ENCODE data around the gene UCN2. TPM values are rescaled to one million over a fixed set of nuclear protein-coding genes. Genes with fewer than 3 reads are reported as not detected.

The UCN2 gene
- total RNA-seq, 2 donors from 2014 or later: not detected

DNA sequence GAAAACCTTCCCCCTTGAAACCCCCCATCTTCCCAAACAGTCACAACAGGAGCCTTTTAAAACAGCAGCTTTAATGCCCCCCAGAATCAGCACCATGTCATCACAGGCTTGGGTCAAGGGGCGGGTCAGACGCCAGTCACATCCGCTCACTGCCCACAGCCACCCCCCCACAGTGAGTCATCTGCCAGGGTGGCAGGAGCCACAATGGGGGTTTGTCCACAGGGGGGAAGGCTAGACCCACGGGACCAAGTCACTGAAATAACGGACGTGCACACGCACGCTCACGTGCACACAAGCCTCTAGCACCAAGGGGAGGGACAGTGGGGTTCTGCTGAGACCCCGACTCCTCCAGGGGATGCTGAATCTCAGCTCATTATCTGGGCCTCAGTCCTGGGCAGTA, 441 bp upstream of the UCN2 start:
- Mint-ChIP-seq H3K4me1 (peaks cover 16% of the 10 kb centered on the region), H3K36me3 (ENCODE audit: low read depth) (no peaks in the 10 kb centered on the region), H3K27ac (no peak overlapping the region), H3K27me3 (peaks cover 6% of the 10 kb centered on the region), H3K4me3 (no peak overlapping the region)
- DNase-seq (no peak), ATAC-seq (peak; percentile 53)
- H3K9me3 ChIP-seq (ENCODE audit: control insufficient read depth, low read length, poor library complexity, severe bottlenecking): no peaks in the 10 kb centered on the region

DNA sequence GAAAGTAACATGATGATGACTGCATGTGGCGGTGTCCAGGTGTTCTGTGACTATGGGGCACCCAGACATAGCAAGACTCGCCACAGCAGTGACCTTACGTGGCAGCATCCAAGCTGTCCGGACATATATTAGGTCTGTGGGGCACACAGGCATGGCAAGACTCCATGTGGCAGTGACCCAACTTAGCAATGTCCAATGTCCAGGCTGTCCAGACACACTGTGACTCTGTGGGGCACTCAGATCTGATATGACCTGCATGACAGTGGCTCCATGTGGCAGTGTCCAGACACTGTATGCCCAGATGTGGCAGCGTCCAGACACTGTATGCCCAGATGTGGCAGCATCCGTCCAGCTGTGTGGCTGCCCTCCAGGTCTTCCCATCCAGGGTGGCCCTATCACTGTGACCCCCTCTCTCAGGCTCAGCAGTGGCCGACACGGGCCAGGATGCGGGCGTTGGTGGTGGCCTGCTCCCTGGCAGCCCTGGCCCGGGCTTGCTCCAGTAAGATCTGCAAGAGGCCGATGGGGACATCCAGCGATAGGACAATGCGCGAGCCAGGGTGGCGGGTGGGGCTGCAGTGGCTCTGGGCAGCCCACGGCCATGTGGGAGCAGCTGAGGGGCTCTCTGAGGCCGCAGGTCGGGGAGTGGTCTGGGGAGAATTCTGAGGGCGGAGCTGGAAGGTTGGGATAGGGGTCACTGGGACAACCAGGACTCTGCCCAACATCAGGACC, 1.1 kb downstream of the UCN2 start:
- H3K9me3 ChIP-seq (ENCODE audit: control insufficient read depth, low read length, poor library complexity, severe bottlenecking): no peaks in the 10 kb centered on the region
- no peaks in the 10 kb centered on the region for H3K36me3 Mint-ChIP-seq (ENCODE audit: low read depth)
- H3K27ac Mint-ChIP-seq: peak overlapping the region; percentile 57
- DNase-seq (no peak), ATAC-seq (no peak)
- peaks cover 9% of the 10 kb centered on the region for H3K27me3 Mint-ChIP-seq
- peaks cover 23% of the 10 kb centered on the region for H3K4me1 Mint-ChIP-seq
- H3K4me3 Mint-ChIP-seq: no peak overlapping the region

DNA sequence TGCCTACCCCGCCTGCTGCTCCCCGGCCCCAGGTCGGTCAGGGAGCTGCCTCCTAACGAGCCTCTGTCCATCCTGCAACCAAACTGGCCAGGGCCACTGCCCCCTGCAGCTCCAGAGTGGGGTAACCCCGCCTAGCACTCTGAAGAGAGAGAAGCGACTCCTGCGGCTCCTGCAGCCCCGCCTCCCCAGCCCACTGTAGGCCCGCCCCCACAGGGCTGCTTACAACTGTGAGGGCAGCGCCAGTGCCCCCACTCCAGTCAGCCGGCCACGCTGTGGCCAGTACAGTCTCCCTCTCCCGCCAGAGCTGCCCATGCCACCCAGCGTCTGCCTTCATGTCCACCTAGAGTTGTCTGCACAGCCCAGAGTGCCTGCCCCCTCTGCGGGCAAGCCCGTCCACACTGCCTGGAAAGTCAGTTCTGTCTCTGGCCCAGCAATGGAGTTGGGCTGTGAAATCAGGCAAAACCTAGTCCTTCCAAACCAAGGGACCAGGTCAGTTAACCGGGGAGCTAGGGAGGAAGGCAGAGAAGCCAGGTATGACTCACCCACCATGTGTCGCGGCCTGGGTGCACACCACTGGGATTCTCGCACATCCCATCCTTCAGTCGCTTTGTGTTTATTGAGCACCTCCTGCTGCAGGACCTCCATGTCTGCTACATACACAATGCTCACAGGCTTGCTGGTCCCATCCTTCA, 2.4 kb downstream of the UCN2 start:
- peaks cover 9% of the 10 kb centered on the region for H3K27me3 Mint-ChIP-seq
- peaks cover 27% of the 10 kb centered on the region for H3K4me1 Mint-ChIP-seq
- no peak for ATAC-seq
- H3K27ac Mint-ChIP-seq: no peak overlapping the region
- H3K4me3 Mint-ChIP-seq: no peak overlapping the region
- H3K9me3 ChIP-seq (ENCODE audit: control insufficient read depth, low read length, poor library complexity, severe bottlenecking): no peaks in the 10 kb centered on the region
- no peaks in the 10 kb centered on the region for H3K36me3 Mint-ChIP-seq (ENCODE audit: low read depth)
- no peak for DNase-seq

DNA sequence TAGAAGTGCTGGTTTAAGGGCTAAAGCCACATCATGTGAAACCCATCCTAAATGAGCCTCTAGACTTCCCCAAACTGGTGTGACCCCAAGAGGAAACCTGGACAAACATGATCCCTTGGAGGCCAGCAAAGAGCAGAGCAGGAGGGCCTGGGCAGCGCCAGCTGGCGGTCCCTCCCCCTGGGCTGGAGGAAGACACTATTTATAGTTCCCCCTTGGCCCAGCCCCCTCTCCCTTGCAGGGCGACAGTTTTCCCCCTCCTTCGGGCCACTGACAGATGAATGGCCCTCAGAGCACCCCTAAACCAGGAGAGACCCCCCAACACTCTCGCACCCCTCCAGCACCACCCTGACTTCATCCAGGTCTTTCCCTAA, 2.9 kb downstream of the UCN2 start:
- H3K27ac Mint-ChIP-seq: no peak overlapping the region

DNA sequence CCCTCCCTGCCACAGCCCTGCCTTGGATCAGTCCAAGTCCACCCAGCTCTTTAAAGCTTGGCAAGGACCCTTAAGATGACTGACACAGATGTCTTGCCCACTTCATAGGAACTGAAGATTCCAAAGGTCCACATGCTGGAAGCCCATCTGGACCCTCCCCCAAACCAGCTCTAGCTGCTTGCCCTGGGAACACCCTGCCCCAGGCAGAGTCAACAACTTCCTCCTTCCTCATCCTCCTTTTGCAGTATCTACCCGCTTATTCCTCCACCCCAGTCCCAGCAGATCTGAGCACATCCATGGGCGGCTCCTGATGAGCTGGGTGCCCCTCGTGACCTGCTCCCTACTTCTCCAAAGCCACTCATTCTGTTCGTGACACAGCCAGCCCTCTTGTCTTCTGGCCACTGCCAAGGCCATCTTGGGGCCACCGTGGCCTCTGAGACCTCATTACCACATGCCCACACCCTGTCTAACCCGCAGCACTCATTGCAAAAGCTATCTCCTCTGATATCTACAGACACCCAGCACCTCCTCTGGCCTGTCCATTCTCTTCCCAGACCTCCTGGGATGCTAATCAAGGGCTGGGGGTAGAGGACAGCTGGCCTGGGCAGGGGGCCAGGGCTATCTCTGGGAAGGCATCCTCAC, 5.0 kb downstream of the UCN2 start:
- Mint-ChIP-seq H3K27ac (peak overlapping the region; percentile 45), H3K27me3 (peaks cover 9% of the 10 kb centered on the region), H3K36me3 (ENCODE audit: low read depth) (no peaks in the 10 kb centered on the region), H3K4me1 (peaks cover 22% of the 10 kb centered on the region), H3K4me3 (peak overlapping the region; percentile 78)
- H3K9me3 ChIP-seq (ENCODE audit: control insufficient read depth, low read length, poor library complexity, severe bottlenecking): no peaks in the 10 kb centered on the region
- DNase-seq (no peak), ATAC-seq (no peak)

More for the DNA sequence above, 2.9 kb downstream of the UCN2 start:
- no peaks in the 10 kb centered on the region for H3K36me3 Mint-ChIP-seq (ENCODE audit: low read depth)
- H3K9me3 ChIP-seq (ENCODE audit: control insufficient read depth, low read length, poor library complexity, severe bottlenecking): no peaks in the 10 kb centered on the region
- H3K27me3 Mint-ChIP-seq: peaks cover 9% of the 10 kb centered on the region
- DNase-seq (no peak), ATAC-seq (no peak)
- H3K4me3 Mint-ChIP-seq: no peak overlapping the region
- H3K4me1 Mint-ChIP-seq: peaks cover 25% of the 10 kb centered on the region

DNA sequence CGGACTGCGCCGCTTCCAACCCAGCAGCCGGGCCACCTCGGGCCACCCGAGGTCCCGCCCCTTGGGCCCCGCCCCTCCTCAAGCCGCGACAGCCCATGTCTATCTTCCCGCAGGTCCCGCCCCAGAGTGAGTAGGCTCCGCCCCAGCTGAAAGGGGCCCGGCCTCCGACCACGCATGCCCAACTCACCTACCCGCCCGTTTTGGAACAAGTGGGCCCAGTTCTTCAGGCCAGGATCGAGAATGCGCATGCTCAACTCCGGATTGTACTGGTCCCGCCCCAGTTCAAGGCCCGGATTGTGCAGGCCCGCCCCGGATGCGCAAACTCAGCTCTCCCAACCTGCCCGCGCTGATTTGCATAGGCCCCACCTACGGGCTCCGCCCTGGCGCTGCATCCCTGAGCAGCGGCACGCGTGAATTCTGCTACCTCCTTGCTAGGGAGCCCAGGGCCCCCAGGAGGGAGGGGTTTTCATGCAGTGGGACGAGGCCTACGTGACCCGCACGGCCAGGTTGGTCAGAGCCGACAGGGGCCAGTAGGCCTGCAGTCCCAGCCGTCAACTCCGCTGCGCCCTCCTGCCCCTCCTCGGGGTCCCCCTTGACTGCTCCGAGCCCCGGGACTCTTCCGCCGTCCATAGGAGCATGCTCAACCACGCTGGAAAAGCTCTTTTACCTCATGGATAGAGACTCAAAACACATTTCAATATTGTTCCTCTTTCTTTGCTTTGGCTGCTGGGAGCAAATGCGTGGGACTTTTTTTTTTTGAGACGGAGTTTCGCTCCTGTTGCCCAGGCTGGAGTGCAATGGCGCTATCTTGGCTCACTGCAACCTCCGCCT, 6.6 kb downstream of the UCN2 start, which contains the start of gene PFKFB4:
Gene PFKFB4, minus strand, starts transcription at position 8 of the 831 bp plus-strand sequence. CDS start 26 bp downstream, outside the sequence.
- H3K36me3 Mint-ChIP-seq (ENCODE audit: low read depth): no peaks in the 10 kb centered on the region
- no peaks in the 10 kb centered on the region for H3K9me3 ChIP-seq (ENCODE audit: control insufficient read depth, low read length, poor library complexity, severe bottlenecking)
- H3K27ac Mint-ChIP-seq: peak within 1 kb of the TSS; percentile 71
- peaks cover 20% of the 10 kb centered on the region for H3K4me1 Mint-ChIP-seq
- DNase-seq (peak; percentile 98 to 99 (median 98)), ATAC-seq (peak; percentile 91)
- H3K4me3 Mint-ChIP-seq: peak within 1 kb of the TSS; percentile 94
- peaks cover 9% of the 10 kb centered on the region for H3K27me3 Mint-ChIP-seq

DNA sequence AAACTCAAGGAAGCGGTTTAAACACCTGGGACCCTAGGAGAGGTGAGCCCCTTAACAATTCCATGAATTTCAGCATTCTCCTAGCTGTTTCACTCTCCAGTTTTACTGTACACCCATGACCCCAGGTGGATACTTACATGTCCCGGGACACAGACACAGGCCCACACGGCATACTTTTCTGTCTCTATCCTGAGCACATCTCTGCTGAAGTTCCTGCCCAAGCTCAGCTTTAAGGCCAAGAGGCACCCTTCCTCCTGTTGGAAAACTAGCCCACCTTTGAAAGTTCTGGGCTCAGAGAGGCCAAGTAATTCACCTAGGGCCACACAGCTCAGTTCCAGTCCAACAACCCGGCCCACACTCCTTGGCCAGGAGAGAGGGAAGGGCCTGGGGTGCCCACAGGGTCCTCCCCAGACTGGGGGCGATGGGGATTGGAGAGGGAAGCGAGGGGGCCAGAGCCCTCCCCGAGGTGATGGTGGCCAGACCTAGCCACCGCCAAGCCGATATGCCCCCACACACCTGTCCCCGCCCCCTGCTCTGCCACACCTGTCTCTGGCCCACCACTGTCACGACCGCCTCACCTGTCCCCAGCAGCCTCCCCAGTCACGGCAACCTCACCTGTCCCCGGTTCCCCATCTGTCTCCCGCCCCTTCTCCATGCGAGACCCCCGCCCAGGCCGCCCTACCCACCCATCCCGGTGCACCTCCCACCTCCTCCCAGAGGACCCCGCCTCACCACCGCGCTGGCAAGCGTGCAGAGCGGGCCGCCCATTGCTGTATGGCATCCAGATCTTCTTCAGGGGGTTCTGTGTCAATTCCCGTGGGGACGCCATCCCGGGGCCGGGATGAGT, 7.4 kb downstream of the UCN2 start:
- H3K4me3 Mint-ChIP-seq: peak overlapping the region; percentile 94

DNA sequence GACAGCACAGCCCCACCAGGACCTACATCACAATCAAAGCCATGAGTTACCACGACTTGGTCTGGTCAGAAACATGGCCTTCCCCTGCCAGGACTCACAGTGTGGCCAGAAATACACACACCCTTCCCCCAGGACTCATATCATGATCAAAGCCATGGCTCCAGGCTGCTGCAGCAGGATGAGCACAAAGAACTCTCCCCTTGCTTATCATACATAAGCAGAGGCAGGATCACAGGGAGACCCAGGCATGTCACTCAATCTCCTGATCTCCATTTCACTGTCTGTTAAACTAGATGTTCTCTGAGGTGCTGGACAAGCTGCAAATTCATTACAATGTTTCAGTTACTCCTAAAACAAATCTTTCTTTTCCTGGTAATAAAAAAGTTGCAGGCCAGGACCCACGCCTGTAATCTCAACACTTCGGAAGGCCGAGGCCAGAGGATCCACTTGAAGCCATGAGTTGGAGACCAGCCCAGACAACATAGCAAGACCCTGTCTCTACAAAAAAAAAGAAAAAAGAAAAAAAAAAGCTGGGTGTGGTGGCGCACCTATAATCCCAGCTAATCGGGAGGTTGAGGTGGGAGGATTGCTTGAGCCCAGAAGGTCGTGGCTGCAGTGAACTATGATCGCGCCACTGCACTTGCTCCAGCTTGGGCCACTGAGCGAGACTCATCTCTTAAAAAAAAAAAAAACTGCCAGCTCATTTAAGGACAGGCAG, 8.2 kb downstream of the UCN2 start:
- Mint-ChIP-seq H3K27ac (no peak overlapping the region), H3K36me3 (ENCODE audit: low read depth) (no peaks in the 10 kb centered on the region)
- no peak for DNase-seq

More for the DNA sequence above, 7.4 kb downstream of the UCN2 start:
- Mint-ChIP-seq H3K27me3 (peaks cover 9% of the 10 kb centered on the region), H3K27ac (peak overlapping the region; percentile 71), H3K4me1 (peaks cover 20% of the 10 kb centered on the region), H3K36me3 (ENCODE audit: low read depth) (no peaks in the 10 kb centered on the region)
- H3K9me3 ChIP-seq (ENCODE audit: control insufficient read depth, low read length, poor library complexity, severe bottlenecking): no peaks in the 10 kb centered on the region
- DNase-seq (peak in 1 of 3 donors; percentile 11), ATAC-seq (no peak)

DNA sequence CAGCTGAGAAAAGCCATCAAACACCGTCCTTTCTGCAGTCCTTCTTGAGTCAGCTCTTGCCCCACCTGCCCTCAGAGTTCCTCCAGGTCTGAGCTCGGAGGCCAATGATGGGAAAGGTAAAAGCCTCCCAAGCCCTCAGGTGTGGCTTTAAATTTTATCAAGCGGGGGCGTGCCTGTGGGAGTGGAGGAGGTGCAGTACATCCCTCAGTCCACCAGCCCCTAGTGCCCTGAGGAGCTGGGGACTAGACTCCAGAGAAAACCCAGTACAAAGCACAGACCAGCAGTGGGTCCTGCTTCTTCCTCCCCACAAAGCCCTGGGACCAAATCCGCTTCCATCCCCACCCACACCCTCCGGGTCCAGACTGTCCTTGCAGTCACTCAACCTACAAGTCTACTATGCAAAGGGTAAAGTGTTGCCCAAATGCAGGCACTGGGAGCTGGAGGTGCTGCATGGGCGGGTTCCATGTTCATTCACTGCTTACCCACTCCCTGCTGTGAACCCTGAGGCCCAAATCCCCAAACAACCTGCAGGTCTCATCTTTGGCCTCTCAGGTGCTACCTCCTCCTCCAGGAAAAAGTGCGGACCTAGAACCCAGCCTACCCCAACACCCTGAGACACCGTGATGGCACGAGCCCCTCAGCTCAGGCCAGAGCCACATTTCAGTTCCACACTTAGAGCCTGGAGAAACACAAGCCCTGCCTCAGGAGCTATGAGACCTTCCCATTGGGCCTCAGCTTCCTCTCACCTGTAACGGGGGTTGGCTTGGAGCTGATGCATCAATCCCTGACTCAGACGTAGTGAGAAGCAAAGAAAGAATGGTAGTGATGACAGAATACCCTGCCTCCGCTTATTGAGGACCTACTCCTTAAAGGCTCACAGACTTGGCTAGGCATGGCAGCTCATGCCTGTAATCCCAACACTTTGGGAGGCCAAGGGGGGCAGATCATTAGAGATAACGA, 9.4 kb downstream of the UCN2 start:
- ATAC-seq: no peak
- no peaks in the 10 kb centered on the region for H3K9me3 ChIP-seq (ENCODE audit: control insufficient read depth, low read length, poor library complexity, severe bottlenecking)
- Mint-ChIP-seq H3K4me3 (no peak overlapping the region), H3K27ac (no peak overlapping the region), H3K27me3 (peaks cover 4% of the 10 kb centered on the region), H3K4me1 (peaks cover 13% of the 10 kb centered on the region), H3K36me3 (ENCODE audit: low read depth) (no peaks in the 10 kb centered on the region)
- no peak for DNase-seq

More for the DNA sequence above, 8.2 kb downstream of the UCN2 start:
- H3K4me1 Mint-ChIP-seq: peaks cover 19% of the 10 kb centered on the region
- peaks cover 9% of the 10 kb centered on the region for H3K27me3 Mint-ChIP-seq
- H3K4me3 Mint-ChIP-seq: peak overlapping the region; percentile 68
- no peak for ATAC-seq
- no peaks in the 10 kb centered on the region for H3K9me3 ChIP-seq (ENCODE audit: control insufficient read depth, low read length, poor library complexity, severe bottlenecking)

DNA sequence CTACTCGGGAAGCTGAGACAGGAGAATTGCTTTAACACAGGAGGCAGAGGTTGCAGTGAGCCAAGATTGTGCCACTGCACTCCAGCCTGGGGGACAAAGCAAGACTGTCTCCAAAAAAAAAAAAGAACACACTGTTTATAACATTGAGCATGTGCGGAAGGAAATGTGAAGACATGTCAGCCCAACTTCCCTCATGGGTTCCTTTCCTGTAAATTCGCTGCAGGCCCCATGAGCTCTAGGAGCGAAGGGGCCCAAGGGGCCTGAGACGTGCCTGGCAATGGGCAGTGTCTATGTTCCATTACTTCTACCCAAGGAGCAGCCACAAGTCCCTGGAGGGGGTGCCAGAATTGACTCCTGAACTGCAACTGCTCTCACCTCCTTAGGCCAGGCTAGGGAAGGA, 10.2 kb downstream of the UCN2 start:
- H3K9me3 ChIP-seq (ENCODE audit: control insufficient read depth, low read length, poor library complexity, severe bottlenecking): no peaks in the 10 kb centered on the region
- DNase-seq (no peak), ATAC-seq (no peak)
- Mint-ChIP-seq H3K27ac (no peak overlapping the region), H3K4me1 (peaks cover 12% of the 10 kb centered on the region), H3K36me3 (ENCODE audit: low read depth) (no peaks in the 10 kb centered on the region), H3K4me3 (no peak overlapping the region), H3K27me3 (no peaks in the 10 kb centered on the region)
